Hepatocyte (in vitro differentiated cells): Measurements from ENCODE around the gene PLEKHG4. TPM values are rescaled to one million over a fixed set of nuclear protein-coding genes. Genes with fewer than 3 reads are reported as not detected.

ENCODE experiments used
- DNase-seq: peaks from one replicate; pipeline ENCODE4 v3.0.0-alpha.2; 2016; ENCODE audit warnings: low spot score
- H2AFZ ChIP-seq: fragments of 200-600 bp; sonication (generic); 2 replicates; pipeline ENCODE4 v1.6.0; 2016; ENCODE audit warnings: antibody characterized with exemption, mild to moderate bottlenecking
- H3K27ac ChIP-seq: fragments of 200-600 bp; sonication (generic); 2 replicates; pipeline ENCODE4 v1.5.1; 2016; ENCODE audit warnings: mild to moderate bottlenecking
- H3K27me3 ChIP-seq: fragments of 200-600 bp; sonication (generic); 2 replicates; pipeline ENCODE4 v1.6.1; 2016
- H3K36me3 ChIP-seq: fragments of 200-600 bp; sonication (generic); replicated peaks from 2 replicates; pipeline ENCODE4 v1.5.1; 2016; ENCODE audit warnings: low read depth; ENCODE audit not compliant: insufficient read depth
- H3K4me1 ChIP-seq: fragments of 200-600 bp; sonication (generic); 2 replicates; pipeline ENCODE4 v1.5.1; 2016; ENCODE audit warnings: mild to moderate bottlenecking, moderate library complexity; ENCODE audit not compliant: insufficient read depth
- H3K4me2 ChIP-seq: fragments of 200-600 bp; sonication (generic); 2 replicates; pipeline ENCODE4 v1.6.0; 2016
- H3K4me3 ChIP-seq: fragments of 200-600 bp; sonication (generic); 2 replicates; pipeline ENCODE4 v1.5.1; 2016; ENCODE audit warnings: mild to moderate bottlenecking
- H3K79me2 ChIP-seq: fragments of 200-600 bp; sonication (generic); 2 replicates; pipeline ENCODE4 v1.6.0; 2017; ENCODE audit warnings: mild to moderate bottlenecking
- H3K9me2 ChIP-seq: fragments of 200-600 bp; sonication (generic); replicated peaks from 2 replicates; pipeline ENCODE4 v1.6.0; 2017; ENCODE audit warnings: mild to moderate bottlenecking; ENCODE audit not compliant: insufficient read depth
- H3K9me3 ChIP-seq: fragments of 200-600 bp; sonication (generic); 2 replicates; pipeline ENCODE4 v1.5.1; 2016; ENCODE audit warnings: low read depth, mild to moderate bottlenecking
- H4K20me1 ChIP-seq: fragments of 200-600 bp; sonication (generic); 2 replicates; pipeline ENCODE4 v1.6.0; 2016; ENCODE audit warnings: mild to moderate bottlenecking; ENCODE audit not compliant: insufficient read depth, poor library complexity, severe bottlenecking
- CTCF ChIP-seq: fragments of 200-600 bp; sonication (generic); IDR thresholded peaks from 2 replicates; pipeline ENCODE4 v1.5.1; 2016; ENCODE audit warnings: antibody characterized with exemption, mild to moderate bottlenecking; ENCODE audit not compliant: poor library complexity
- EZH2 ChIP-seq: fragments of 200-600 bp; sonication (generic); IDR thresholded peaks from 2 replicates; pipeline ENCODE4 v1.6.1; 2016; ENCODE audit warnings: antibody characterized with exemption, mild to moderate bottlenecking, borderline replicate concordance
- EZH2phosphoT487 ChIP-seq: fragments of 200-600 bp; sonication (generic); IDR thresholded peaks from one replicate; pipeline ENCODE4 v1.6.1; 2018; ENCODE audit warnings: antibody characterized with exemption, mild to moderate bottlenecking, low read depth, moderate library complexity; ENCODE audit not compliant: unreplicated experiment, severe bottlenecking
- WGBS: methylation state at CpG from one replicate; pipeline ENCODE4 v1.1.6; 2016; ENCODE audit warnings: low lambda C conversion rate; ENCODE audit errors: missing lambda C conversion rate; 5-methylcytosine and 5-hydroxymethylcytosine counted together
- polyA plus RNA-seq: library from polyadenylated mRNA; unstranded; fragments of >200 nt; fragmentation: Nextera tagmentation; extraction: Ambion mirVana; gene quantifications from 2 replicates; pipeline ENCODE4 v1.2.1, GENCODE V29; 2016
- total RNA-seq: library from RNA; depleted of rRNA; stranded (reverse); fragments of >200 nt; gene quantifications from 2 replicates; pipeline ENCODE4 v1.2.3, GENCODE V29; 2014

Gene PLEKHG4
- total and polyA plus RNA-seq, 2 experiments from 2014 or later: 3.0 to 3.6 TPM

- H3K9me2 ChIP-seq: no peaks in the 10 kb centered on the region
- H3K4me3 ChIP-seq: no peak overlapping the region
- no peaks in the 10 kb centered on the region for H4K20me1 ChIP-seq
- no peak for TF ChIP-seq CTCF
- TF ChIP-seq EZH2phosphoT487: no peak
- TF ChIP-seq EZH2: no peak
- H2AFZ ChIP-seq: no peak overlapping the region
- no peaks in the 10 kb centered on the region for H3K9me3 ChIP-seq
- H3K4me1 ChIP-seq: no peaks in the 10 kb centered on the region
- 96% methylated on average over 11 of the region's 11 CpGs for WGBS
- no peak overlapping the region for H3K27ac ChIP-seq
- no peaks in the 10 kb centered on the region for H3K27me3 ChIP-seq
- H3K79me2 ChIP-seq: no peaks in the 10 kb centered on the region
- H3K36me3 ChIP-seq: no peaks in the 10 kb centered on the region
- H3K4me2 ChIP-seq: no peak overlapping the region
- DNase-seq: no peak
Measured at GRCh38 chr16:67256701-67257230, 22.6 kb upstream of the PLEKHG4 start.

- no peak overlapping the region for H3K4me3 ChIP-seq
- H3K27me3 ChIP-seq: no peaks in the 10 kb centered on the region
- H3K9me2 ChIP-seq: no peaks in the 10 kb centered on the region
- 92% methylated on average over 4 of the region's 4 CpGs for WGBS
- H3K27ac ChIP-seq: no peak overlapping the region
- no peak overlapping the region for H2AFZ ChIP-seq
- H3K4me2 ChIP-seq: no peak overlapping the region
- no peak for DNase-seq
- TF ChIP-seq EZH2phosphoT487: no peak
- no peak for TF ChIP-seq CTCF
- TF ChIP-seq EZH2: no peak
- no peaks in the 10 kb centered on the region for H3K4me1 ChIP-seq
- no peaks in the 10 kb centered on the region for H3K79me2 ChIP-seq
- H4K20me1 ChIP-seq: no peaks in the 10 kb centered on the region
- no peaks in the 10 kb centered on the region for H3K9me3 ChIP-seq
- no peaks in the 10 kb centered on the region for H3K36me3 ChIP-seq
Measured at GRCh38 chr16:67257486-67258160, 21.7 kb upstream of the PLEKHG4 start.

GRCh38 chr16:67258161-67258835 is 21.0 kb upstream of the PLEKHG4 start:
- no peaks in the 10 kb centered on the region for H3K36me3 ChIP-seq
- no peaks in the 10 kb centered on the region for H4K20me1 ChIP-seq
- WGBS: 91% methylated on average over 11 of the region's 11 CpGs
- no peak overlapping the region for H3K4me3 ChIP-seq
- no peak overlapping the region for H2AFZ ChIP-seq
- H3K27me3 ChIP-seq: no peaks in the 10 kb centered on the region
- H3K4me1 ChIP-seq: no peaks in the 10 kb centered on the region
- H3K79me2 ChIP-seq: no peaks in the 10 kb centered on the region
- no peak overlapping the region for H3K4me2 ChIP-seq
- no peak for DNase-seq
- H3K27ac ChIP-seq: no peak overlapping the region
- H3K9me2 ChIP-seq: no peaks in the 10 kb centered on the region
- TF ChIP-seq CTCF (no peak), EZH2phosphoT487 (no peak), EZH2 (no peak)
- H3K9me3 ChIP-seq: no peaks in the 10 kb centered on the region
